ENCODE data around the gene TBPL2.

DNA sequence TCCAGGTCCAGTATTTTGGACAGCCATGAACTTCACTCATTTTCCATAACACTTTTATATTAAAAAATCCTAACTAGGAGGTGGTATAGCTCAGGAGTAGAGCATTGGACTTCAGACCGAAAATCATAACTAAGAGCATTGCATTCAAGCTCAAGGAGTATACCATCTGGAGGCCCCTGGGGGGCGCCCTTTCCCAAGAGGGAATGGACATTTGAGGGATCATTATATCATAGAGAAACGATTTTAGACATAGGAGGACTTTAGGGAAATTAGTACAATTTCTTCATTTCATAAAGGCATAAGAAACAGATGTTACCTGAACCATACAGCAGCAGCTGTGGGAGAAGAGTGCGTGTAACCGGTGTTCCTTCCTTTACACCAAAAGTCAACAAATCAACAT lies 23.6 kb downstream of the TBPL2 start:
- TF ChIP-seq EZH2 (IDR thresholded peaks at IDR 0.05; ENCODE audit: borderline replicate concordance, low read depth, low read length, severe bottlenecking) (no peak), POLR2A (IDR thresholded peaks at IDR 0.05; ENCODE audit: low read depth, low read length) (no peak), POLR2AphosphoS5 (IDR thresholded peaks at IDR 0.05; ENCODE audit: insufficient read depth, low read depth, low read length) (no peak), FOS (IDR thresholded peaks at IDR 0.05; ENCODE audit: borderline replicate concordance, insufficient read depth, low read length) (no peak), JUN (IDR thresholded peaks at IDR 0.05; ENCODE audit: borderline replicate concordance, insufficient read depth, insufficient read length, low read depth) (no peak), GATA2 (IDR thresholded peaks at IDR 0.05; ENCODE audit: insufficient read depth, insufficient read length, low read depth, low read length) (no peak), MYC (IDR thresholded peaks at IDR 0.05; ENCODE audit: low read depth, low read length) (no peak)
- TF ChIP-seq, protein P1, sequence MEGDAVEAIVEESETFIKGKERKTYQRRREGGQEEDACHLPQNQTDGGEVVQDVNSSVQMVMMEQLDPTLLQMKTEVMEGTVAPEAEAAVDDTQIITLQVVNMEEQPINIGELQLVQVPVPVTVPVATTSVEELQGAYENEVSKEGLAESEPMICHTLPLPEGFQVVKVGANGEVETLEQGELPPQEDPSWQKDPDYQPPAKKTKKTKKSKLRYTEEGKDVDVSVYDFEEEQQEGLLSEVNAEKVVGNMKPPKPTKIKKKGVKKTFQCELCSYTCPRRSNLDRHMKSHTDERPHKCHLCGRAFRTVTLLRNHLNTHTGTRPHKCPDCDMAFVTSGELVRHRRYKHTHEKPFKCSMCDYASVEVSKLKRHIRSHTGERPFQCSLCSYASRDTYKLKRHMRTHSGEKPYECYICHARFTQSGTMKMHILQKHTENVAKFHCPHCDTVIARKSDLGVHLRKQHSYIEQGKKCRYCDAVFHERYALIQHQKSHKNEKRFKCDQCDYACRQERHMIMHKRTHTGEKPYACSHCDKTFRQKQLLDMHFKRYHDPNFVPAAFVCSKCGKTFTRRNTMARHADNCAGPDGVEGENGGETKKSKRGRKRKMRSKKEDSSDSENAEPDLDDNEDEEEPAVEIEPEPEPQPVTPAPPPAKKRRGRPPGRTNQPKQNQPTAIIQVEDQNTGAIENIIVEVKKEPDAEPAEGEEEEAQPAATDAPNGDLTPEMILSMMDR (IDR thresholded peaks at IDR 0.05; ENCODE audit: extremely low read depth in 1 of 2, insufficient read depth in 1 of 2, low read depth in 1 of 2, low read length in 2 of 2) = peak in 1 of 2 donors; percentile 40
- TF ChIP-seq, protein P2, sequence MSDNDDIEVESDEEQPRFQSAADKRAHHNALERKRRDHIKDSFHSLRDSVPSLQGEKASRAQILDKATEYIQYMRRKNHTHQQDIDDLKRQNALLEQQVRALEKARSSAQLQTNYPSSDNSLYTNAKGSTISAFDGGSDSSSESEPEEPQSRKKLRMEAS (IDR thresholded peaks at IDR 0.05; ENCODE audit: insufficient read depth, insufficient read length) = no peak

All from endothelial cell of umbilical vein (primary cell).